Measurements from ENCODE around the gene HLA-DQA1.

HLA-DQA1 gene

GRCh38 chr6:32684246-32684645 is 47.0 kb downstream of the HLA-DQA1 start:
- H3K4me3 ChIP-seq: no peak overlapping the region
- H3K27ac ChIP-seq: no peak overlapping the region

DNA sequence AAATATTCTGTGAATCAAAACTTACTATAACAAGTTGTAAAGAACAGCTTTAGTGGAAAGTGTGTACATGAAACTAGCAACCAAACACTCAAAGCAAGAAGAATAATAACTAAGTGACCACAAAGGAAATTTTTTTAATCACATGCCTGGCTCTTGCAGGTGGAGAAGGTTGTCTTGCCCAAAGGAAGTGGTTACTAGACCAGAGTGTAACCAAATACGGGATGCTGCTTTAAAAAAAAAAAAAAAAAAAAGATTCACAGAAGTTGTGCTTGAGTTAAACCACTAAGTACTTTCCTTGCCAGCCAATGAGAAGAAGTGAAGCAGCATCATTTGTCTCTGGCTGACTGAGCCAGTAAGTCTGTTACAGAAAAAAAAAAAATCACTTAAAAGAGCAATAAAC is 48.4 kb downstream of the HLA-DQA1 start:
- H3K27ac ChIP-seq: peak overlapping the region in 2 of 21 experiments; percentile 1 to 14
- H3K4me3 ChIP-seq: no peak overlapping the region

DNA sequence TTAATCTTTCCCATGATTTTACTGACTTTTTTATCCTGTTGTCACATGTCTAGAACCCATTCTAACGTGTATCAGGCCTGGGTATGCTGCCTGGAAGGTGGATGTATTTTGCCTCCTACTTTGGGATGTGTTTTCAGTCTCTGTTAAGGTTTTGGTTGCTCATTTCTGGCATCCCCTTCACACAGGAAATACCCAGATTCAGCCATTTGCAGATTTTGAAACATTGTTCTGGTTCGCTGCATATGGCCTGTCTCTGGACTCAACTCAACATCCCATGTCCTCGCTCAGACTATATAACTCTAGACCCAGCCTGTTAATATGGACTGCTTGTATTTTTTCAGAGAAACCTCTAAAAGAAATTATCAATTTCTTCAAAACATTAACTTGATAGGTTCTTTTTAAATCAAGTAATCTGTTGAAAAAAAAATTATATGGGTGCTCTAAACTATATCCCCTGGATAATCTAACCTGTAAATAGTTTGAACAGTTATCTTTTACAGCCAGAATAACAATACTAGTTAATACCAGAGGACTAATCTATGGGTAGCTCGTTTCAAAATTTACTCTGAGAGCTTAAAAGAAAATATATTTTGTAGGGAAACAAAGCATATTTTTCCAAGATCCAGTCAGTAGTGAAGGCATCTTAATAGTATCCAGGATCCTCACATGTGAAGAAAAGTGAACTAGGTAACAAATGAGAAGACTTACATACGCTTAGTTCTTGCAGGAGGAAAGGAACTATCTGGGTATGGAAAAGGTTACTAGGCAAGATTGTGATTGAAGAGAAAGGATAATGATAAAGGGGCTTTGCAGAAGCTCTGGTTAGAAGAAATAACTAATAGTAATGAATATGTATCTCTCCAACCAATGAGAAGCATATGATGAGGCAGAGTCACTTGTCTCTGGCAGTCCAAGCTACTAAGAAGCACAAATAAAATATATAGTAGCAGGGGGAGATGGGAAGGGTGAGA is 52.6 kb downstream of the HLA-DQA1 start:
- Histone ChIP-seq H3K4me3 (no peak overlapping the region), H3K27ac (peak overlapping the region in 5 of 21 experiments; percentile 11 to 74 (median 39))

- H3K4me3 ChIP-seq: no peak overlapping the region
These were observed 54.8 kb downstream of the HLA-DQA1 start for GRCh38 chr6:32692019-32692418.

More at GRCh38 chr6:32692019-32692418, 54.8 kb downstream of the HLA-DQA1 start:
- no peak overlapping the region for H3K27ac ChIP-seq

Measured in skin epidermis (tissue), 12 donors.